IPS-NIHi11 (cell line): Measurements from ENCODE around the gene UBE2M.
A peak's percentile ranks its signal among the peaks of the same experiment; 100 is the strongest.
"Not testable (repeated sequence)": the region's sequence is repeated elsewhere in the genome, so short reads cannot be mapped to it uniquely, and the experiment has no call there.

Experiments
- DNase-seq: peaks from one replicate; pipeline ENCODE4 v3.0.0; 2012; ENCODE audit warnings: mixed read lengths, low spot score

UBE2M gene

DNA sequence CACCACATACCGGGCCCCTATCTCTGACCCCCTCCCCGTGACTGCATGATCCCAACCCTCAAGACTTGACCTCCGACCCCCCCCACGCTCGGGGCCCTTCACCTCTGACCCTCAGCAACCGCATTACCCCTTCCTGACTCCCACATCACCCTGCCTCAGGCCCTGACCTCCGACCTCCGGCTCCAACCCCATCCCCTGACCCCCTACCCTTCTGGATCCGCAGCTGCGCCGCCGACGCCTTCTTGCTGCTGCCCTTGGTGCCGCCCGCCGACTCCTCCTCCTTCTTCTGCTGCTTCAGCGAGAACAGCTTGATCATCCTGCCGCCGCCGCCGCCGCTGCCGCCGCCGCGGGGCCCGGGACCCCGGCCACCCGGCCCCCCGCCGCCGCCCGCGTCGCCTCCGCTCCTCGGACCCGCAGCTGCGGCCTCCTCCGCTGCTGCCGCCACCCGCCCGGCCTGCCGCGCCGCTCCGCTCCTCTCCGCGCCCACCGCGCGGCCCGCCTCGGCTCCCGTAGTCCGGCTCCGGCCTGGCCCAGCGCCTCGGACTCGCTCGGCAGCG, at the start of gene UBE2M:
Gene UBE2M, minus strand, starts transcription at position 546 of the 557 bp plus-strand sequence. Its CDS starts 230 bp downstream, at position 316.
- DNase-seq, result no peak

DNA sequence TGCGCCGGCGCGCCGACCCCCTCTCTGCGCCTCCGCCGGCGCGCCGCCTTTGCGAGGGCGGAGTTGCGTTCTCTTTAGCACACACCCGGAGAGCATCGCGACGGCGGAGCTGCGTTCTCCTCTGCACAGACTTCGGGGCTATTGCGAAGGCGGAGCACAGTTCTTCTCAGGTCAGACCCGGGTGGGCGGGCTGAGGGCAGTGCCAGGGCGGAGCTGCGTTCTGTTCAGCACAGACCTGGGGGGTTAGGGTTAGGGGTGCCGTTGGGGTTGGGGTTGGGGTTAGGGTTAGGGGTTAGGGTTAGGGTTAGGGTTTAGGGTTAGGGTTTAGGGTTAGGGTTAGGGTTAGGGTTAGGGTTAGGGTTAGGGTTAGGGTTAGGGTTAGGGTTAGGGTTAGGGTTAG, 48.8 kb upstream of the UBE2M start:
- DNase-seq, result not testable (repeated sequence)

DNA sequence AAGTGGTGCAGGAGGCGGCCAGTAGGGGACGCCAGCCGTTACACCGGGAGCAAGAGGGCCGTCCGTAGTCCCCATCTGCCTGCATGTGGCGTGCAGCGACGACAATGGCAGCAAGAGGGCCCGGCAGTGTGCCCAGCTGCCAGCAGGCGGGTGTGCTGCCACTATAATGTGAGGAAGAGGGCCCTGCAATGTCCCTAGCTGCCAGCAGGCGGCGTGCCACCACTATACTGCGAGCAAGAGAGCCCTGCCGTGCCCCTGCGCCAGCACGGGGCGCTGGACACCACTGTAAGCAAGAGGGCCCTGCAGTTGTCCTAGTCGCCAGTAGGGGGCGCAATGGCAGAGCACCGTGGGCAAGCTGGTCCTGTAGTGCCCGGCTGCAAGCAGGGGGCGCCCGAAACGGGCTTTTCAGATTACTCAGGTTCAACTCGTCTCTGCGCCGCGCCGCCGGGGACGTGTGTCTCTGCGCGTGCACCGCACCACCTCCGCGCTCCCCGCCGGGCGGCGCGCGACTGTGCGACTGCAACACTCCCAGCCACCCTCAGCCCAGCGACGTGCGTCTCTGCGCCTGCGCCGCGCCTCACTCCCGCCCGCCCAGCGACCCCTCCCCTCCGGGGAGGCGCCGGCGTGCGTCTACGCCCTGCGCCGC, 48.0 kb upstream of the UBE2M start:
- not testable (repeated sequence) for DNase-seq

- no peak for DNase-seq
These were observed 27.8 kb upstream of the UBE2M start for GRCh38 chr19:58586133-58586765.

- no peak for DNase-seq
These were observed 27.2 kb upstream of the UBE2M start for GRCh38 chr19:58585442-58586132.

GRCh38 chr19:58584498-58585441, 26.4 kb upstream of the UBE2M start:
- DNase-seq, result no peak

GRCh38 chr19:58582985-58583384, 24.6 kb upstream of the UBE2M start:
- DNase-seq, result no peak

DNA sequence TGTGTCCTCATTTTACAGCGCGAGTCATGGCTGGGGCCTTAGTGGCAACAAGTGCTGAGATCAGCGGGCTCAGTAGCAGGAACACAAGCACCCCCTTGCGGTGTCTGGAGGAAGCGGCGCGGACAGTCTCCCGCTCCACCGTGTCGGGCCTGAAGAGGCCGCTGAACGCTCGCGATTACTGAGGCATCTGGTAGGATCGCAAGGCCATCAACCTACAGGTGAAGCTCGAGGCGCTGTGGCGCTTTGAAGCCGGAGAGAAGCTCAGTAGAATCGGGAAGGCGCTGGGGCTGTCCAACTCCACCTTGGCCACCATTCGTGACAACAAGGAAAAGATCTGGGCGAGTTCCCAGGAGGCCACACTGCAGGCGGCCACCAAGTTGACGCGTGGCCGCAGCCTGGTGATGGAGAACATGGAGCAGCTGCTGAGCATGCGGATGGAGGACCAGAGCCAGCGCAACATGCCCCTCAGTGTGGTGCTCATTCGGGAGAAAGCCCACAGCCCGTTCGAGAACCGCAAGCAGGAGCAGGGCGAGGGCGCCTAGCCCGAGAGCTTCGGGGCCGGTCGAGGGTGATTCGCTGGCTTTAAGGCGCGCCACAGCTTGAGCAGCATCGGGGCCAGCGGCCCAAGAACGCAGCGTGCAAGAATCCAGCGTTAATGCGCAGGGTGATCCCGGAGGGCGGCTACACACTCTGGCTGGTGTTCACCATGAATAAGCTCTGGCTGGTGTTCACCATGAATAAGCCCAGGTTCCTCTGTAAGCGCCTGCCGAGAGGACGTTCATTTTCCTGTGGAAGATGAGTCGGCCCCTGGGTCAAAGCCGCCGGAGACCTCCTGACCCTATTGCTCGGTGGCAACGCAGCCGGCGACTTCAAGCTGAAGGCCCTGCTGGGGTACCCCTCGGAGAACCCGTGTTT, 23.1 kb upstream of the UBE2M start:
- peak; percentile 82 for DNase-seq

GRCh38 chr19:58579473-58580142, 21.2 kb upstream of the UBE2M start:
- no peak for DNase-seq

DNA sequence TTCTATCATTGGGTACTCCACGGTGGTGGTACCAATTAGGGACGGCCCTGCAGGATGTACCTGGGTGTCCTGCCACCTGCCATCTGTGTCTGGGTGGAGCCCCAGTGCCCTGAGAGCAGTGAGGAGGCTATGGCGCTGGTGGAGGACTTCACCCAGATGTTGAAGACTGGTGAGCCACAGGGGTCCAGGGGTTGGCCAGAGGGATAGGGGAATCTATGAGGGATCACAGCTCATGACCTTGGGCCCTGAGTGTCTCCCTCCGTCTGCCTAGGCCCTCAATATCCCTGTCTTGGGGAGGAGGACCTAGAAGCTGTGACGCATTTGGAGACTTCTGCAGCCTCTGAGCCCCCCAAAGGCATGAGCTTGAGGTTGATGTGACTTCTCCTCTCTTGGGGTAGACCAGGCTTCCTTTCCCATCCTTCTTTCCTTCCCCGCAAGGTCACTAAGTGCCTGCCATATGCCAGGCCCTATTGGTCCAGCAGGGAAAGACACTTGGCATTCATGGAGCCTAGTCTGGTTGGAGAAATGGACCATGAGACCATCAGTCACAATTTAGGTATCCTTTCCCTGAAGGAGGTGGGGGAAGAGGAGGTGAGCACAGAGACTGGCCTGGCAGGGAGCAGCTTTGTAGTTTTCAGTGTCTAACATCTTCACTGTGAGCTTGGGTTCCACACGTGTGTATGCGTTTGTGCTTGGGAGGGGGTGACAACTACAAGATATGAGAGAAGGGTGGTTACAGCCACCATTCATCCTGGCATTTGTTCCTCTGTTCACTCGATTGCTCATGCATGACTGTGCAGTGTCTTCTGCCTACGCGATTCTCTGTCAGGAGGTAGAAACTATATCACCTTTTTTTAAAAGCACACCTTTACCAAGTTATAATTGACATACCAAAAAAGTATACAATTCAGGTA, 19.9 kb upstream of the UBE2M start:
- DNase-seq, result no peak

GRCh38 chr19:58577581-58577980, 19.2 kb upstream of the UBE2M start:
- DNase-seq, result not testable (repeated sequence)

GRCh38 chr19:58575183-58576041, 17.0 kb upstream of the UBE2M start:
- peak; percentile 86 for DNase-seq

DNA sequence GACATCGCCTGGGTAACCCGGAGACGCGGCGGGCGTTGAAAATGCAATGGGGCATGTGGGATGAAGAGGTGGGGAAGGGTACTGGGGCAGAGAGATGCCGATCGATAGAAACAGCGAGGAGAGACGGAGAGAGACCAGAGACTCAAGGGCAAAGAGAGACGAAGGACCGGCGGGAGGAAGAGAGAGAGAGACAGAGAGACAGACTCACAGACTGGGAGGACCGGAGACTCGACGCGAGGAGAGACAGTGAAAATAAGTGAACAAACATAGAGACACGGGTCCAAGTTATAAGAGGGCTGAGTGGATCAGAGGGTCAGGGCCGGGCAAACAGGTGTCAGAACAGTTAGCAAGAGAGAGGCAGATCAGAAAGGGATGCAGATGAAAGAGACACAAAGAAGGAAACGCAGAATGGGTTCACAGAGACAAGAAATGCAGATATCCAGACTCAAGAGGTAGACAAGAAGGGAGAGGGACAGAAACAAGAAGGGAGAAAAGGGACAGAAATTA, 15.3 kb upstream of the UBE2M start:
- DNase-seq, result no peak

DNA sequence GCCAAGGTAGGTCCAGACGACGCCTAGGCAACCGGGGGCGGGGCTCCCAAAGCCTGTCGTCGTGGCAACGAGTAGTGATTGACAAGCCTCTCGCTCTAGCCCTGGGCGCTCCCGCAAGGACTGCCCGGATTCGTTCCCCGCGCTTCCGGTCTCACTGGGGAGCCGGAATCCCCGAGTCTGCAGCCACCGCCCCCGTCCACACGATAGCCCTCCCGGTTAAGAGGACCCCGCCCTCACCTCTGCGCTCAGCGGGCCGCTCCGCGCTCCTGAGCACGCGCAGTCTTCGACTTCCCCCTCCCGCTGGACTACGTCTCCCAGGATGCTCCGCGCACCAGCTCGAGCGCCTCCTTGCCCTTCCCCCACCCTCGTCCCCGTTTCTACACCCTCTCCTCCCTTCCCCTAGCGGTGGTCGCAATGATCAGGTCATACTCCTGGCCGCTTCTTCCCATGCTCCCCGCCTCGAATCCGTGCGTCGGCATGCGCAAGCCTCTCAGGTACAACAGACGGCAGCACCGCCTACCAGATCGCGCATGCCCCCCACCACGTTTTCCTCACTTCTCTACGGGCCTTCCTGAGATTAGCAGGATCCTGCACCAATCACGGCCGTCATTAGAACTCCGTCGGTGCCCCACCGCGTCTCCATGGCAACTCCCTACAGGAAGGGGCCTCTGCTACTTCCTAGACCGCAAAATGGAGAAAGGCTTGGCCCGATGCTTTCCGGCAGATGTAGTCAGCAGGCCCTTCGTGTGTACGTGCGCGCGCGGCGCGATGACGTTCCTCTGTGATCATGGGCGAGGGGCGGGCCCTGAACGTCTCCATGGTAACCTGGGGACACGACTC, 14.6 kb upstream of the UBE2M start, which contains the start of gene MZF1:
Gene MZF1, minus strand, starts transcription at position 518 of the 840 bp plus-strand sequence. CDS start 1,946 bp downstream, outside the sequence.
- DNase-seq, result peak; percentile 94

GRCh38 chr19:58572026-58572817, 13.8 kb upstream of the UBE2M start:
- DNase-seq, result no peak

- DNase-seq, result no peak
These were observed 13.2 kb upstream of the UBE2M start for GRCh38 chr19:58571575-58571947.
